GM12874 (cell line): Measurements from ENCODE around the gene FRMD8.

Source experiments
- TF ChIP-seq, protein P1 (sequence below): IDR thresholded peaks from 2 replicates; pipeline ENCODE4 v1.5.1; 2011; ENCODE audit warnings: low read depth, mild to moderate bottlenecking, control low read depth, low read length, moderate library complexity; ENCODE audit not compliant: insufficient read depth

The FRMD8 gene, protein sequence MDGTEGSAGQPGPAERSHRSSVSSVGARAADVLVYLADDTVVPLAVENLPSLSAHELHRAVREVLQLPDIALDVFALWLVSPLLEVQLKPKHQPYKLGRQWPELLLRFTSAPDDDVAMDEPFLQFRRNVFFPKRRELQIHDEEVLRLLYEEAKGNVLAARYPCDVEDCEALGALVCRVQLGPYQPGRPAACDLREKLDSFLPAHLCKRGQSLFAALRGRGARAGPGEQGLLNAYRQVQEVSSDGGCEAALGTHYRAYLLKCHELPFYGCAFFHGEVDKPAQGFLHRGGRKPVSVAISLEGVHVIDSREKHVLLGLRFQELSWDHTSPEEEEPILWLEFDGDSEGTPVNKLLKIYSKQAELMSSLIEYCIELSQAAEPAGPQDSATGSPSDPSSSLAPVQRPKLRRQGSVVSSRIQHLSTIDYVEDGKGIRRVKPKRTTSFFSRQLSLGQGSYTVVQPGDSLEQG

DNA sequence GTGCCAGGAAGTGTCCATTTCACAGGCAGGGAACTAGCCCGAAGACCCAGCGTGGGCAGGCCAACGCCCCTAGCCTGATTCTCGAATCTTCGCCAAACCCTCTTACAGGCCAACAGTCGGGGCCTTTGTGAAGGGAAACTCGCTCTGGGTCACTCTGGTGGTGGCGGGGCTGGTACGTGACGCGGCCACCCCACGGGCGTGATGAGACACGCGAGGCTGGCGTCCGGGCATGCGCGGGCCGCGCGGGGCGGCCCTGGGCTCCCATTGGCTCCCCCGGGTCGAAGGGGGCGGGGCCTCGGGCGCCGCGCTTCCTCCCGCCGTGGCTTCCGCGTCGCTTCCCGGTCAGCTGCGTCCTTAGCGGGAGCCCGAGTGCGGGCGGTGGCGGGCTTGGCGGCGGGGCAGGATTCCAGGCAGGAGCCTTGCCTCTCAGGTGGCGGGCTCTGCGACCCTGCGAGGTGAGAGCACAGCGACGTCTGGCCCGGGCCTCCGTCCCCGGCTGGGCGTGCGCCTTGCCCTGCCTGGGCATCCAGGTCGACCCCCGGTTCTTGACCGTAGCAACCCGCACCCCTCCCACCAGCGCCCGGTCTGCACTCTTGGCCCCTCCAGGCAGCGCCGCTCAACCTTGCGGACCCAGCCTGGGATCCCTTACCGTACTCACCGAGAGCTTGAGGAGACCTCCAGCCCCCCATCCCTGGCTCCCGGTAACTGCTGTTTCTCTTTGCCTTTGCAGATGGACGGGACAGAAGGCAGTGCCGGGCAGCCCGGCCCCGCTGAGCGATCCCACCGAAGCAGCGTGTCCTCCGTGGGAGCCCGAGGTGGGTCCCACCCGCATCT lies at the start of gene FRMD8:
Gene FRMD8, plus strand, starts transcription at position 331 of the 834 bp plus-strand sequence. Its CDS starts 400 bp downstream, at position 731.
- TF ChIP-seq, protein P1, sequence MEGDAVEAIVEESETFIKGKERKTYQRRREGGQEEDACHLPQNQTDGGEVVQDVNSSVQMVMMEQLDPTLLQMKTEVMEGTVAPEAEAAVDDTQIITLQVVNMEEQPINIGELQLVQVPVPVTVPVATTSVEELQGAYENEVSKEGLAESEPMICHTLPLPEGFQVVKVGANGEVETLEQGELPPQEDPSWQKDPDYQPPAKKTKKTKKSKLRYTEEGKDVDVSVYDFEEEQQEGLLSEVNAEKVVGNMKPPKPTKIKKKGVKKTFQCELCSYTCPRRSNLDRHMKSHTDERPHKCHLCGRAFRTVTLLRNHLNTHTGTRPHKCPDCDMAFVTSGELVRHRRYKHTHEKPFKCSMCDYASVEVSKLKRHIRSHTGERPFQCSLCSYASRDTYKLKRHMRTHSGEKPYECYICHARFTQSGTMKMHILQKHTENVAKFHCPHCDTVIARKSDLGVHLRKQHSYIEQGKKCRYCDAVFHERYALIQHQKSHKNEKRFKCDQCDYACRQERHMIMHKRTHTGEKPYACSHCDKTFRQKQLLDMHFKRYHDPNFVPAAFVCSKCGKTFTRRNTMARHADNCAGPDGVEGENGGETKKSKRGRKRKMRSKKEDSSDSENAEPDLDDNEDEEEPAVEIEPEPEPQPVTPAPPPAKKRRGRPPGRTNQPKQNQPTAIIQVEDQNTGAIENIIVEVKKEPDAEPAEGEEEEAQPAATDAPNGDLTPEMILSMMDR: no peak

DNA sequence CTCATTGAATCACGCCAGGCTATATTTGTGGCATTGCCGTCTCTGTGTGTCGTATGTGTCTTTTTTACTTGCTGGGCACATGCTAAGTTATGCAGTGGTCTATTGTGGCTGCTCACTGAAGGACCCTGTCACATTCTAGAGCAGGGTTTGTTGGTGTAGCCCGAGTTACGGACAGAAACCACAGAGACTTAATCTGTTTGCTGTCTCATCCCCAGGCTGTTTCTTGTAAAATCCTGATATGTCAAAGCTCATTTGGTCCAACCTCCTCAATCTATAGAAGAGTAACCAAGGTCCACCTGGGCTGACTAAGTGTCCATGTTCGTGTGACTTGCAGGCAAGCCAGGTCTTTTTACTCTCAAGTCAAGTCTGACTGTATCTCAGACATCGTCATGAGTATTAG lies 47.8 kb upstream of the FRMD8 start:
- TF ChIP-seq, protein P1: no peak

DNA sequence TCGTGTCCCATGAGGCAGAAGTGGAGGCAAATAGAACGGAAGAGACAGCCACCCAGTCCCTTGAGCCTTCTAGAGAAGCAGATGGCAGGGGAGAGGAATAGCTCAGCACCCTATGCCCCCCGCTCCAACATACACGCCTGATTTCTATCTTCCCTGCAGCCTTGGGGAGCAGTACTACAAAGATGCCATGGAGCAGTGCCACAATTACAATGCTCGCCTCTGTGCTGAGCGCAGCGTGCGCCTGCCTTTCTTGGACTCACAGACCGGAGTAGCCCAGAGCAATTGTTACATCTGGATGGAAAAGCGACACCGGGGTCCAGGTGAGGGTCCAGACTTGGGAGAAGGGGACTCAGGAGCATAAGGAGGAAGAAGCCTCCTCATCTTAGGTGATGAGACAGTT lies 46.2 kb upstream of the FRMD8 start:
- TF ChIP-seq, protein P1: no peak

DNA sequence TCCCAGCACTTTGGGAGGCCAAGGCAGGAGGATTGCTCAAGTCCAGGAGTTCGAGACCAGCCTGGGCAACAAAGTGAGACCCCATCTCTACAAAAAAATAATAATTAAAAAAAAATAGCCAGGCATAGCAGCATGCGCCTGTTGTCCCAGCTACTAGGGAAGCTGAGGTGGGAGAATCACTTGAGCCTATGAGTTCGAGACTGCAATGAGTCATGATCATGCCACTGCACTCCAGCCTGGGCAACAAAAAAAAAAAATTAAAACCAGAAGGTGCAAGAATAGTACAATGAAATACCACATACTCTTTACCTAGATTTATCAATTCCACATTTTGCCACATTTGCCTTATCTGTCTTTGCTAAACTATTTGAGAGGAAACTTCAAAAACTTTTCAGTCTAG lies 44.6 kb upstream of the FRMD8 start:
- TF ChIP-seq, protein P1: no peak

DNA sequence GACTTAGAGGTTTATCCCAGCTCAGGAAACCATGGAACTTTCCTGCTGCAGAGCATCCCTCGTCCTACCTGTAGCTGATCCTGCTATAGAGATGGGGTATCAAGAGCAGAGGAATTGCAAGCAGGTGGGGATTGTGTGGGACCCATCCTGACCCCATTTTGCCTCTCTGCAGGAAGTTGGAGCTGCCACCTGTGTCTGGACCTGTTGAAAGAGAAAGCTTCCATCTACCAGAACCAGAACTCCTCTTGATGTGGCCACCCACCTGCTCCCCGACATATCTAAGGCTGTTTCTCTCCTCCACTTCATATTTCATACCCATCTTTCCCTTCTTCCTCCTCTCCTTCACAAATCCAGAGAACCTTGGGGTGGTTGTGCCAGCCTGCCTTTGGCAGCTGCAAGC lies 34.9 kb upstream of the FRMD8 start:
- TF ChIP-seq, protein P1: no peak

DNA sequence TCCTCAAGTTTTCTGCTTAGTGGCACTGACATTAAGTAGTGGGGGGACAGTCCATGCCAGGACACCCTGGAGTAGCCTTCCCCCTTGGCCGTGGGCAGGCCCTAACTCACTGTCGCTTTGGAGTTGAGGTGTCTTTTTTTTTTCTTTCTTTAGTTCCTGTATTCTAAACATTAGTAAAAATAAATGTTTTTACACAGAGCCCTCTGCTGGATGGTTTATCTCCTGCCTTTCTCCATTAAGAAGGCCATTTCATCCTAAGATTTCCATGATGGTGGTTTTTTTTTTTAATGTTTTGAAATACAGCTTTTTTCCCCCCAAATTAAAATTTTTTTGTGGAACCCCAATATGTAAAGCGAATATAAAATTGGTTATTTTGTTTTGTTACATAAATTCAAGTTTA lies 33.7 kb upstream of the FRMD8 start:
- TF ChIP-seq, protein P1: no peak

DNA sequence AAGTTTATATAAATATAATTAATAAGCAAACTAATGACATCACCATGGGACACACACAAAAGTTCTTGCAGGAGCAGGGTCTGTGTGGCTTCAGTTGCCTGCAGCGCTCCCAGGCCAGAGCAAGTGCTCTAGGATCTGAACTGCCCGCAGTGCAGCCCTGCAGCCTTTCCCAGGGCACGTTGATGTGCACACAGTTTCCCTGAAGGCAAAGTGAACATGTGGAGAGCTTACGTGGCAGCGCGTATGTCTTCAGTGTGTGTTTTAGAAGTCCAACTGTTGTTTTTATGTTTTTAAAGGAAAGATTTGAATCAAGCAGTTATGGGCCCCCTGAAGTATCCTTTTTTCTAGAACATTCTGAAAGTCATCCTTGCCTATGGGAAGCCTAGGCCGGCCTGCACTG lies 33.1 kb upstream of the FRMD8 start:
- TF ChIP-seq, protein P1: no peak
